Erythroblast (primary cell): ENCODE measurements around the gene TANK.

ENCODE experiments used
- GATA1 ChIP-seq: IDR thresholded peaks from 2 replicates; pipeline ENCODE4 v1.6.1; 2011; ENCODE audit warnings: low read depth, mild to moderate bottlenecking, control low read depth, low read length, moderate library complexity
- POLR2A ChIP-seq: IDR thresholded peaks from 2 replicates; pipeline ENCODE4 v1.6.1; 2011; ENCODE audit warnings: mild to moderate bottlenecking, low read length

GRCh38 chr2:161135951-161136593 is 24.2 kb upstream of the TANK start:
- TF ChIP-seq POLR2A (no peak), GATA1 (no peak)
